CD1c-positive myeloid dendritic cell (primary cell): ENCODE results near the gene PRRX2.
"Not testable (repeated sequence)": the region's sequence is repeated elsewhere in the genome, so short reads cannot be mapped to it uniquely, and the experiment has no call there.

ENCODE experiments used
- DNase-seq: peaks from one replicate; pipeline ENCODE4 v3.0.0-alpha.2; 2016; ENCODE audit errors: extremely low spot score

The PRRX2 gene

DNA sequence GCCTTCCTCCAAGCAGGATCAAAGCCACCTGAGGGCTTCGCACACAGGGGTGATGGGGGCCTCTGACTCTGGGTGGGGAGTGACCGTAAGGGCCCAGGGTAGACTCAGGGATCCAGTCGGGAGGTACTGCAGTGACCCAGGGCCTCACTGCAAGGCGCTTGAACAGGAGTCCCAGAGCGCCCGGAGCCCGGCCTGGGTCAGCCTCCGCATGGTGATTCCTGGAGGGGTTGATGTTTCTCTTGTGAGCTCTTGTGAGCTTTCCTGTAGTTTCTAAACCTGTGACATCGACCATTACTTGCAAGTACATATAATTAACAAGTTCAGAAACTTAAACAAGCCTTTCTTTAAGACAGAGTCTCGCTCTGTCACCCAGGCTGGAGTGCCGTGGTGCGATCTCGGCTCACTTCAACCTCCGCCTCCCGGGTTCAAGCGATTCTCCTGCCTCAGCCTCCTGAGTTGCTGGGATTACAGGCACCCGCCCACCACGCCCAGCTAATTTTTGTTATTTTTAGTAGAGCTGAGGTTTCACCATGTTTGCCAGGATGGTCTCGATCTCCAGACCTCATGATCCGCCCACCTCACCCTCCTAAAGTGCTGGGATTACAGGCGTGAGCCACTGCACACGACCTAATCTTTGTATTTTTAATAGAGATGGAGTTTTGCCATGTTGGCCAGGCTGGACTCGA, 67.6 kb downstream of the PRRX2 start:
- DNase-seq, result no peak

- DNase-seq, result no peak
Measured at GRCh38 chr9:129733632-129733953, 68.1 kb downstream of the PRRX2 start.

- no peak for DNase-seq
Measured at GRCh38 chr9:129735546-129735945, 70.1 kb downstream of the PRRX2 start.

GRCh38 chr9:129736334-129736733, 70.9 kb downstream of the PRRX2 start:
- DNase-seq, result no peak

DNA sequence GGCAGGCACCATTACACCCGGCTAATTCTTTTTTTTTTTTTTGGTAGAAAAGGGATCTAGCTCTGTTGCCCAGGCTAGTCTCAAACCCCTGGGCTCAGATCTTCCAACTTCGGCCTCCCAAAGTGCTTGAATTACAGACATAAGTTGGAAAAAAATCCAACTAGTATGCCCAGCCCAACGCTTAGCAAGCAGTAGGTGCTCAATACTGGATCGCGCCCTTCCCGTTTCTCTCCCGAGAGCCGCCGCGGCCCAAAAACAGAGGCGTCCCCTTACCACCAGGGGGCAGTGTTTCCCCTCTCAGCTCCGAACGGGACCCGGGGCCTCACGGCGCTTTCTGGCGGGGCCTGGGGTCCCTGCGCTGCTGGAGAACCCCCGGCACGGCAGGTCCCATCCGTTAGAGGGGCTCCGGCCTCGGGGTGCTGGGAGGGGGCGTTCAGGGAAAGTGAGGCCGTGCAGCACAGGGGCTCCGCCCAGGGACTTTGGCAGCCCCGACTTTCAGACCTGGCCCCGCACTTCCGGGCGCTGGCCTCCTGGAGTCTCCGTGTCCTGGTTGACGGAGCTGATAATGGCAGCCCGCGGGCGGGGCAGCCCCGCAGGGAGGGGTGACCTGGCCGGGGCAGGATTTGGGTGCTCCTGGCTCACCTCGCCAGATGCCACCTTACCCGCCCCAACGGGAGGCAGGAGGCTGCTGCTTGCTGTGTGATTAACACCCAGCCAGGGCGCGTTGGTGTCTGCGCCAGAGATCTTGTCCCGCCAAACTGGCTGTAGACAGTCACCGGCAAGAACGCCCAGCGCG, 72.2 kb downstream of the PRRX2 start:
- peak; percentile 90 for DNase-seq

DNA sequence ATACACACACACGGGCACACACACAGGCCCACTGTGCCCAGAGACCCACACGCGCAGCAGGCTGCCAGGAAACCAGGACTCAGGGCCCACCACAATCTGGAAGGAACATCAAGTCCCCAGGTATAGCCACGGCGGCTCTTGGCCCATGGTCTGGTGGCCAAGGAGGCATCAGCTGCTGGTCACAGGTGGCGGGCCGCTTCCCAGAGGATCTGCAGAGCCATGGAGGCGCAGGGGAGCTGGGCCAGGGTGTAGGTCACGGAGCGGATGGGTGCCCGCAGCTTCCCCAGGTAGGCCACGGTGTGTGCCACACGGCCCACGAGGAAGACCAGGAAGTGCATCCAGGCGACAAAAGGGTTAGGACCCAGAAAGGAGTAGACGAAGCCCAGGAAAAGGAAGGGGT, 74.0 kb downstream of the PRRX2 start:
- no peak for DNase-seq

DNA sequence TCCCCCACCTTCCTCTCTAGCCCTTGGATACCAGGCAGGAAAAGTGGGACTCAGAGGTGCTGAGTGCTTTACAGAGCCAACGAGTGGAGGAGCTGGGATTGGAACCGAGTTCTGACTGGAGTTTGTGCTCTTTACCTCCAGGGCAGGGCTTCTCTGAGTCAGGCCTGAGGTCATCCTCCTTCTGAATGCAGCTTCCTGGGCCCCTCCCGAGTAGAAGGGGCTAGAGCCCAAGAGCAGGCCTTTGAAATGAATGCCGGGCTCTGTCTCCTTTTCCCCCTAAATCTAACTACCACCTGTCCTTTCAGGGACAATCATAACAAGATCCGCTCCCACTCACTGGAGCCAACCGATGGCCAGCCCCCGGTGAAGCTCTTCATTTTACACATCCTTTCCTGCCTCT, 74.7 kb downstream of the PRRX2 start:
- no peak for DNase-seq

DNA sequence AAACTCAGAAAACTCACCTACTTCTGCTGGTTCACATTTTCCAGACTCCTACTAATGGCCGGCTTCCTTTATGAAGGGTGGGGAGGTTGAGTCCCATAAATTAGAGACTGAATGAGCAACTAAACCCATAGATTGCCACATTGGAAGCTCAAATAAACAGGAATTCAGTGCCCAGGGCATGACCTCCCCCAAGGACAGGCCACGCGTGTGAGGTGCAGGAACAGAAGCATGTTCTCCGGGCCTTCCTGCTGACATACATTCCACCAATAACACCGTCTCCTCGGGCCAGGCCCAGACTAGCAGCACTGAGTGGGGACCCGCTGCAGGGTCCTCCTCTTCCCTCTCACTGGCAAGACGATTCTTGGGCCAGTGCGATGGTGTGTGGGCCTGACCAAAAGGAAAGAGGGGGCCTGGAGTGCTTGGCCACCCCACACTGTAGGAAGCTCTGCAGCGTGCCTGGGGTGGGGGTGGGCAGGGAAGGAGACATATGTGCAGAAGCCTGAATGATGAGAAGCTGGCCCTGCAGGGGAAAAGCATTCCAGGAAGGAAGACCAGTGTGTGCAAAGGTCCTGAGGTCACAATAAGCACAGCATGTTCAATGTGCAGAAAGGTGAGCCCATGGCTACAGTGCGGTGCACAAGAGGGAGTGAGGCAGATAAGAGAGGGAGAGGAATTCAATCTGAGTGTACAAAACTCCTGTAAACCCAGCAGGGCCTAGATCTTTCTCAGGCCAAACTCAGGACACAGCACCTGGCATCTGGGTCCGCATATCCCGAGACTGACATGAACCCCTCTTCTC, 75.4 kb downstream of the PRRX2 start:
- DNase-seq, result no peak

DNA sequence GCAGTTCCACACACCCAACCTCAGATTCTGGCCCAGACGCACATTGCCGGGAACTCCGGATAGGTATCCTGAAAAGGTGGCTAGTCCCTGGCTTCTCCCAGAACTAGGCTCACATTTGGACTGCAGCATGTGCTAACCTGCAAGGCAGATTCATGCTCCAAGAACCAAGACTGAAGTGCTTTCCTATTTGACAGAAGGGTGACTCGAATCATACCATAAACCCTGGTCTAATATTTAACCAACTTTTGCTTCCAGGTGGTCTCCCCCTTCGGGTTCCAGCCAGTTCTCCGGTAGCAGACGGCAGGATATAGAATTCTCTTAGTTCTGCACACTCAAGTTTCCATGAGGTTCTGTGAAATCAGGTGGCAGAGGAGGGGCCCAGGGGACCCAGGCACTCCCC, 79.8 kb downstream of the PRRX2 start:
- no peak for DNase-seq

- DNase-seq, result peak; percentile 15
Measured at GRCh38 chr9:129746092-129746777, 80.8 kb downstream of the PRRX2 start.

GRCh38 chr9:129748249-129748648, 82.8 kb downstream of the PRRX2 start:
- no peak for DNase-seq

DNA sequence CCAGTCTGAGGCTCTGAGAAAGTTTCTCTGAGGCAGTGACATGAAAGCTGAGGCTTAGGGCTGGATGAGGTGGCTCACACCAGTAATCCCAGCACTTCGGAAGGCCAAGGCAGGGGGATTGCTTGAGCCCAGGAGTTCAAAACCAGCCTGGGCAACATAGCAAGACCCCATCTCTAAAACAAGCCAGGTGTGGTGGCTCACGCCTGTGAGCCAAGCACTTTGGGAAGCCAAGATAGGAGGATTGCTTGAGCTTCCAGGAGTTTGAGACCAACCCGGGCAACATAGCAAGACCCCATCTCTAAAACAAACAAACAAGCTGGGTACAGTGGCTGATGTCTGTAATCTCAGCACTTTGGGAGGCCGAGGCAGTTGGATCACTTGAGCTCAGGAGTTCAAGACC, 83.6 kb downstream of the PRRX2 start:
- DNase-seq, result not testable (repeated sequence)

GRCh38 chr9:129749575-129749974, 84.1 kb downstream of the PRRX2 start:
- DNase-seq, result no peak

GRCh38 chr9:129750013-129750638, 84.7 kb downstream of the PRRX2 start:
- DNase-seq, result no peak

DNA sequence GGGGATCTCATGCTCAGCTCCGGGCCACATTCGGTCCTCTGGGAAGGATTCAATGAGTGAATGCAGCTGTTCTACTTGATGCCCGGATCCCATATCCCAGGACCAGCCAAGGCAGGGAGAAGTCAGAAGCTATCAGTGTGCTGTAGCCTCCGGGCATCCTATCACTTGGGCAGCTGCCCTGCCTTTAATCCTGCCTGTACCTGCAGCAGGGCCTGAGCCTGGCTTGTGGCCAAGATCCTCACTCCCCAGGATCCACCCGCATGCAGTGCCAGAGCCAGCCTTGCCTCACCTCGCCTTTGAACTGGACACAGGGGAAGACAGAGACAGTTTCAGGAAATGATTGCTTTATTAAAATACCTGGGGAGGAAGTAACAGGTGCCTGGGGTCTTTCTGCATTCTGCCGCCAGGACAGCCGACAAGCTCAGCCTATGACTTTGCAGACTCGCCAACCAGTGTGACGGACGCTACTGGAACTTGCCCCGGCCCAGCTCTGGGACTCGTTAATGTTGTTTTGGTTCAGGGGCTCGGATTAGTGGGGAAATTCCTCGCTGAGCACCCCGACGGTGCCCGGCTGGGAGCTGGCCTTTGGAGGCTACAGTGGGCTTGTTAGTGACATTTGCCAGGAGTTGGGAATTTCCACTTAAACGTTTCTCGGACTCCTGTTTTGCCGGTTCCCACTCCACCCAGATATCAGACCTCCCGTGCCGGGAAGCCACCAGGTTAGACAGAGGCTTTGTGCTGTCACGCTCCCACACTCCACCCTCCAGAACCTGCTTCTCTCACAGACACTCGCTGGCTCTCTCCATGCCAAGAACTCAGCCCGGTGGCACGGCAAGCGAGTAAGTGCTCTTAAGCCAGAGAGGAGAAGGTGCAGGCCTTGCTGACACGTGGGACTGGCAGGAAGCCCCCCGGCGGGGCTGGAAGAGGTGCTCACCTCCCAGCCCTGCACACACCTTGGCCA, 86.7 kb downstream of the PRRX2 start:
- DNase-seq, result no peak

GRCh38 chr9:129752900-129753729, 87.7 kb downstream of the PRRX2 start, which contains the start of gene PTGES:
PTGES (minus strand) TSS chr9:129753042; CDS start chr9:129753012, 30 bp downstream.
- DNase-seq, result peak; percentile 64

DNA sequence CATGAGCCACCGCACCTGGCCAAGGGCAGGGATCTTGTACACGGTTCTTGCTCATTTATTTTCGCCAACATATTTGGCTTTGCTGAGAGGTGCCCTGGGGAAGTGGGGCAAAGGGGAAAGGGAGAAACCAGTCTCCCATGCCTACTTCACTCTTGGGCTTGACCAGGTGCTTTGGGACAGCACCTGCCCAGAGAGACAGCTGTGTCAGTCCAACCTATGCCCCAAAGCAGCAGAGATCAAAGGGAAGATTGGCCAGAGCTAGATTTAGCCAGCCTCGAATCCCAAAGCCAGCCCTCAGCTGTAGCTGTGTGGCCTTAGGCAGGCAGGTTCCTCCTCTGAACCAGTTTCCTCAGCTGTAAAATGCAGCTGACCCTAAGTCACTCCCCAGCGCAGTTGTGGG, 89.7 kb downstream of the PRRX2 start:
- no peak for DNase-seq

DNA sequence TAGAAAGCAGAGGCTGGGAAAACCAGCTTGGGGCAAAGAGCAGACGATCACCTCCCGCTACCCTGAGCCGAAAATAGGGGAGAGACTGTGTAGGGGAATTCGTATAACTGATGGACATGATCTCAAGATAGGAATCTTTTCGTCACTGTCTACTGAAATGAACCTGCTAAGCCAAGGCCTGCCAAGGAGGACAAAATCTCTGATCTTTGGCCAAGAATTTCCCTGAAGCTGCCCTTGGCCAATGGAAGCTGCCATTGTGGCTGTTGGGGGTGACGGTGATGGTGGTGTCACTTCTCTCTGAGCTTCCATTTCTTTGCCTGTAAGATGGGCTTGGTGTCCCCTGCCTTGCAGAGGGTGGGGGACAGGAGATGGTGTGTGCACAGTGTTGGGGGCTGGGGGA, 90.7 kb downstream of the PRRX2 start:
- DNase-seq, result no peak

DNA sequence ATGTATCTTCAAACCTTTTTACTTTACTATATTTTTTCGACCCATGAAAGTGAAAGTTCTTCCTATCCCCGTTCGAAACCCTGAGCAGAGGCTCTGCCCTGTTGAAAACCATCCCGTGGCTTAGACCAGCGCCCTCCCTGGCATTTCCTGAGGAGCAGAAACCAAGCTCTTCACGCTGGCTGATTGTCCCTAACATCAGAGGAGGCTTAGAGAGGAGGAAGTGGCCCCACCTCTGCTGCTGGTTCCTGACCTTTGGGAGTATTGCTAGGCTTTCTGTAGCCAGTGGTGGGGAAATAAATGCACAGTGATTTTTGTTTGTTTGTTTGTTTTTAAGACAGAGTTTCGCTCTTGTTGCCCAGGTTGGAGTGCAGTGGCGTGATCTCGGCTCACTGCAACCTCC, 91.6 kb downstream of the PRRX2 start:
- peak; percentile 82 for DNase-seq
